CD4-positive, alpha-beta T cell treated with Interleukin-15 for 4 hours (primary cell): ENCODE data around the gene MN1.
A peak's percentile ranks its signal among the peaks of the same experiment; 100 is the strongest.

Experiments
- DNase-seq: peaks from one replicate; pipeline ENCODE4 v3.0.0-alpha.2; 2020; ENCODE audit warnings: low spot score

MN1 gene

DNA sequence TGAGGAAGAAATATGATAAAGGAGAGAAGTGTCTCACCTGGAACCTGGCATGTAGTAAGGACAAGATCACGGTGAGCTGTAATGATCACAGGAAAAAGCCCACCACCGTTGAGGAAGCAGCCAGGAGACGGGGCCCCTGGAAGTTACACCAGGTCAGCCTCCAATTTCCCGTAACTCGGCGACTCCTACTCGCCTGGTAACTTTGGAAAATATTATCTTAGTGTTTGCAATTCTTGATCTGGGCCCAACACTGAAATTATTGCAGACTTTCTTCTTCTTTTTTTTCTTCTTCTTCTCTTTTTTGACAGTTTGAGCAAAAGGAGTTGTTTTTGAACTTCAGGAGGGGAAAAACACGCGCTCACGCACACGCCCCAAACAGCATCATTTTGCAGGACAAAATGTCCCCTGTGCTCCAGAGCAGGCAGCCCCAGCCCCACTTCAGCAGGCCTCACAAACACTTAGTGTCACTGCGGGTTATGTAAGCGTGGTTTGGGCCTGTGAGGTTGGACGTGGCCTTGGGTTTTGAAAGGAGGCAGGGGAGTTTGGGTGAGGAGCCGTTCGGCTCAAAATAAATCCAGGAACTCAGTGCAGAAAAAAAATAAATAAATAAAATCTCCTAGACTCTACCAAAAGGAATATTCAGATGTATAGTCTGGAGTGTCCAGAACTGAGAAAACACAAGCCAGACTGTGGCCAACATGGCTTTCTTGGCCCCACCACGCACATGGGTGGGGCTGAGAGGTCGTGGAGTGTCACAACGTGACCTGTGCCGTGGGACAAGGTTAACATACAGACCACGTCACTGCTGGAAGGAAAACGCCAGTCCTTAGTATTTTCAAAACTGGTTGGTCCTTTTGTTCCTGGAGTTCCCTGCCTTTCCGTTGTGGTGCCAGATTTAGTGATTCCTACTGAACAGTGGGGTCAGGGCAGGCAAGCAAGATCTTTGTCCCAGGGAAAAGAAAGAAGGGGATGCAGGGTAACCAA is 26.3 kb upstream of the MN1 start:
- DNase-seq = no peak

DNA sequence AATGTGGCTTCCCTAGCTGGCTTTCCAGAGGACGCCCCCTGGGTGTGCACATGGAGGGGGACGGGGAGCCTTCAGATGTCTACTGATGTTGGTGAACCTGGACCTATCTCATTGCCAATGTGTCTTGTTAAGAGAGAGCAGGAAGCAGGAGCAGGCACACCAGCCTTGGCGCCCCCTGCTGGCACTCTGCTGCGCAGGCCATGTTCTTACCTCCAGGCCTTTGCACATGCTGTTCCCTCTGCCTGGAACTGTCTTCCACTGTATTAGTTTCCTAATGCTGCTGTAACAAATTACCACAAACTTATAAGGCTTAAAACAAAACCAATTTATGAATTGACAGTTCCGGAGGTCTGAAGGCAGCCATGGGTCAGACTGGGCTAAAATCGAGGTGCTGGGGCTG is 23.6 kb upstream of the MN1 start:
- peak; percentile 6 for DNase-seq

DNA sequence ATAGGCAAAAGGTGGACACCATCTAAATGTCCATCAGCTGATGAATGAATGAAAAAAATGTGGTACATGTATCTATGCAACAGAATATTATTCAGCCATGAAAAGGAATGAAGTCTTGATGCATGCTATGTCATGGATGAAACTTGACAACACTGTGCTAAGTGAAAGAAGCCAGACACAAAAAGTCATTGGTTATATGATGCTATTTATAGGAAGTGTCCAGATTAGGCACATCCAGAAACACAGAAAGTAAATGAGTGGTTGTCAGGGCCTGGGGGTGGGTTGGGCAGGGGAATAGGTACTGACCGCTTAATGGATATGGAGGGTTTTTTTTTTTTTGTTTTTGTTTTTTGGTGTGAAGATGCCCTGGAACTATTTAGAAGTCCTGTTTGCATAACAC is 21.7 kb upstream of the MN1 start:
- DNase-seq = no peak

DNA sequence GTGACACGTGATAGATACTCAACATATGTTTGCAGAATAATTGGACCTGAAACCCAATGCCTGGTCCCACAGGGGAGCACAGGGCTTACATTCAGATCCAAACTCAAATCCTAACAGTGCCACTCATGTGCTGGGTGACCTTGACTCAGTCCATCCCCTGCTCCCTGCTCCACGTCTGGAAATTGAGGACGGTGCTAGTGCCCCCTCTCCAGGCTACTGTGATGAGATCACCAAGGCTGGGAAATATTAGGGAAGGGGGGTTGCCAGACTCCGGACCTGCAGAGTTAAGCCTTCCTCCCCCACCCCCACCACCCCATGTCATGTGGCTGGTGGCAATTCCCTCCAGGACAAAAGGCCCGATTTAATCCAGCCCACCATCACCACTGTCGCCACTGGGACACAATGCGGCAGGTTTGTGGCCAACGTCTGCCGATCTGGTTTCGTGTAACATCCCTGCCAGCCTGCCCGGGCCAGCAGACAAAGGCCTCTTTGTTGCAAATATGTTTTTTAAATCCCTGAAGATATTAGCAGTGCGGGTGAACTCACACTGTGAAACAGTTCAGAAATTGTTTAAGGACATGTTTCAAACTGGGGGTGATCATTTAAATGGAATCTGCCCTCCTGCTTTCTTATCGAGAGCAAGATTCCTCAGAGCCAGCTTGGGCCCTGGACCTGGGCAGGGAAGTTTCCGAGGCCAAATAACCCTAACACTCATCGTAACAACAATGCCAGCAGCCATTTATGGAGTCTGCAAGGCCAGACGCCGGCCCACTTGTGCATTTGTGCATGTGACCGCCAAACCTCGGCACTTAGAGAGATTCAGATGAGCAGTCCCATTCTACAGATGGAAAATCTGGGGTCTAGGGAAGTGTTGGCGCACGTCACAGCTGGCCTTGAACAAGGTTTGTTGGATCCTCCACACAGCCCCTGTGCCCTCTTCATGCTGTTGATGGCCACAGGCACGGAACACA is 19.6 kb upstream of the MN1 start:
- no peak for DNase-seq

DNA sequence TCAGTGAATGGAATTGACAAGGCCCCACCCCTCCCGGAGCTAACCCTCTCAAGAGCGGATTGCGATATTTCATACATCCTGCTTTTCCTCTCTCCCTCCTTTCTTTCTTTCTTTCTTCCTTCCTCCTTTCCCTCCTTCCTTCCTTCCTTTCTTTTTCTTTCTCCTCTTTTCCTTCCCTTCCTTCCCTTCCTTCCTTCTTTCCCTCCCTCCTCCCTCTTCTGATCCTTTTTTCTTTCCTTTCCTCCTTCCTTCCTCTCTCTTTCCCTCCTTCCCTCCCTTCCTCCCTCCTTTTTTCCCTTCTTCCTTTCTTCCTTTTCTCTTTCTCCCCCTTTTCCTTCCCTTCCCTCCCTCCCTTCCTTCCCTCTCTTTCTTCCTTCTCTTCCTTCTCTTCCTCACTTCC is 15.0 kb upstream of the MN1 start:
- DNase-seq = no peak

DNA sequence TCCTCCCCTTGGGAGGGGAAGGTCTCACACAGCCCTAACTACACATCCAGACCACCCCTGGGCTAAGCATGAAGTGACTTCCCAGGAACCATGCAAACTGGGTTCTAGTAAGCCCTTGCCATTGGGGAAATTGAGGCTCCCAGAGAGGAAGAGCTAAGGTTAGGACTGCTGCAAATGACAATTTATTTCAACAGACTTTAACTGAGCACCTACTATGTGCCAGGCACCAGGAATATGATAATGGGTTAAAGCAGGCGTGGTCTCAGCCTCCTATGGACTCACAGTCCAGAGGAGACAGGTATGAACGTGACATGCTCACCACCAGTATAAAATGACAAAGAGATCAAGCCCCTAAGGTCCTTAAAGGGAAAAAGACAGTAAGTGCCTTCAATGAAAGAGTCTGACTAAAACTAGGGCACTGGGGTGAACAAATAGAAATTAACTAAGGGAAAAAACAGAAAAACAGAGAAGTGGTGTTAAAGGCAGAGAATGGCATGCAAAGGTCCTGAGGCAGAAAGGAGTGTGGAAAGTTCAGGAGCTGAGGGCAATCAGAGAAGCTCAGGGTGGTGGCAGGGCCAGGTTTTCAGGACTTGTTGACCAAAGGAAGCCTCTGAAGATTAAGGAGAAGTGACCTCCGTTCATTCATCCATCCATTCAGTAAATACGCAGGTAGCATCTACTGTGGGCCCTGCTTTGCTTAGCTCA is 14.4 kb upstream of the MN1 start:
- no peak for DNase-seq

DNA sequence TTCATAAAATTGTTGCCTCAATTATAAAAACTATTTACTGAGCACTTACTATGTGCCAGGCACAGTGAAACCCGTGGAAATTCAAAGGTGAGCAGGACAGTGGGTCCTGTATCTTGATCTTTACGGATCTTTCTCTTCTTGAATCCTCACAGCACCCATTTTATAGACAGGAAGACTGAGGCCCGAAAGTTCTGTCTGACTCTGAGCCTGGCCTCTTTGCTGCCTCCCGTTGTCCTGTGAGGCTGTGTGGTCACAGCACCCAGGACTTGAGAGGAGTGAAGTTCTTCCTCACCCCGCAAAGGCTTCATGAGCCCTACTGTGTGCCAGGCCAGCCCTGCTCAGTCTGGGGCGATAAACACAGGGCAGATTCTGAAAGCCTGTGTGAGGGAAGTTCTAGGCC is 13.4 kb upstream of the MN1 start:
- no peak for DNase-seq

DNA sequence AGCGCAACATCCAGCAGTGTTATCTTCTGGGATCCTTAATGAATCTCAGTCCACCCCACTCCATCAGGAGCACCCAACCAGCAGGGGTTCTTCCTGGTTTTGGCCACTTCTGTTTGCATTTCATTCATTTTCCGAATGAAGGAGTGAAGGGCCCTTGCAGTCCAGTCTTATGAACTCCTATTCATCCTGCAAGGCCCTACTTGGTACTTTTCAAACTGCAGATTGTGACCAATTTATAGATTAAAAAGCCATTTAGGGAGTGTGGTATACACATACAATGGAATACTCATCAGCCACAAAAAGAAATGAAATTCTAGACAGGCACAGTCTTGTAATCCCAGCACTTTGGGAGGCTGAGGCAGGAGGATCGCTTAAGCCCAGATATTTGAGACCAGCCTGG is 10.2 kb upstream of the MN1 start:
- no peak for DNase-seq

DNA sequence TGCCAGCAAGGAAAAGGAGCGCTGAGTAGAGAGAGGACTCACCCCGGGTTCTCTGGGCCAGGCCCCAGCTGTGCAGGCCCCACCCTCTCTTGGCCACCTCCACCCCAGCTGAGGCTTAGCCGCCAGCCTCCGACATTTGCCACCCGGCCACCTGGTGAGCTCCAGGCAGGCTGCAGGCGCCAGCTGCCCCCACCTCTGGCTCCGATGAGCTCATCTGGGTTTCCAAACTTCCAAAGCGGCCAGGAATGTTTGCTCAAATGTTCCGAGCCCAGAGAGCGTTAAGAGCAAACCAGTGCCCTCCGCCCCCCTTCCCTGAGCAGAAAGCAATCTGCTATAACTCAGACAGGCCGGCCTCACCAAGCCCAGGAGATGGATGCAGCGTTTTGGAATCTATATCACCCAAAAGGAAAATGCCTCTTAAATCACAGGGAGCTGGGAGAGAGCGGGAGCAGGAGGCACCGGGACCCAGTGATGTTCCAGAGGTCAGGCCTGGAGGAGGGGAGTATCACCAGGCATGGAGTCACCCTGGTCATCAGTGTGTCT is 9.1 kb upstream of the MN1 start:
- no peak for DNase-seq

DNA sequence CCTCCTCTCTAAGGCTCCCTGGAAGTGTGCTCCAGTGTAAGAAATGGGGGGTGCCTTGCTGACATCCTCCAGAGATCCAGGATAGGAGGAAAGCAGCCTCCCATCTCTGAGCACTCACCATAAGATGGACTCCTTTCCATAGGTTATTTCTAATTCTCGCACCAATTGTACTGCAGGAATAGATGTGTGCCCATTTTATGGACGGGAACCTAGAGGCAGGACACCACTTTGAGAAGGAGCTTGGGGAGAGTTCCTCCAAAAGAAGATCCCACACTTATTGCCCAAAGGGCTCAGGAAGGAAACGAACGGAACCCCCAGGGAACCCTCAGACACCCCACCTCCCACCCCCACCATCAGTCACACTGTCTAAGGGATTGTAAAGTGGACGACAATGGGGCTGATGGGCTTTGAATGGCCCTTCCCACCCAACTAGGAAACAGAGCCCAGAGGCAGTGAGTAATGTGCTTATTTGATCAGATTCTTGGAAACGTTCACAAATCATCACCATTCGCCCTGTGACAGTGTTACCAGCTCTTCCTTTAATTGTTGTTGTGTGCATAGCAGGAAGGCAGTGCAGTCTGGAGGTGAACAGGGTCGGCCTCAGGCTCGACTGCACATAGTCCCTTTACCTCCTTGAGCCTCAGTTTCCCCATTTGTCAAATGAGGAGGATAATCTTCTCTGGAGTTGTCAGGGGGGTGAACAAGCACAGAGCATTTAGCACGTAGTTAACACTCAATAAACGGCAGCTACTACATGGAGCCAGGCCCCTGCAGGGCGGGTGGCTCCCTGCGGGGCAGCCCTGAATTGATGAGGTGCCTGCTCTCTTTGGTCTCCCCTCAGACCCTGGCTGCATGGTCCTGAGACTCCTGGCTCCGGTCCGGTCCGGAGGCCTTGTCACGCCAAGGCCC is 8.4 kb upstream of the MN1 start:
- DNase-seq = no peak

DNA sequence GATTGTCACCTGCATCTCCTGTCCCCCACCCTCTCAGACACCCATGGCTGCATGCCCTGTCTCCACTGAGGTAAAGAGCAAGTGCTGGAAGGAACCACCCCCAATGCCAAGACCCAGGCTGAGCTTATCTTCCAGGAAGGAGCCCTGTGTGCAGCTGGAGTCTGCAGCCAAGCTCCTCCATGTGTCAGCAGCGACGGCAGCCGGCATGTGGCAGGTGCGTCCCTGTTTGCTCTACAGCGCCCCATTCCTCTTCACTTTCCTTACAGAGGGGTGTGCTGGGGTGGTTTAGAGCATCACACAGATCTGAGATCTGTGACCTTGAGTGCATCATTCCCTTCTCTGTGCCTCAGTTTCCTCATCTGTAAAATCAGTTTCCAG is 7.7 kb upstream of the MN1 start:
- no peak for DNase-seq

DNA sequence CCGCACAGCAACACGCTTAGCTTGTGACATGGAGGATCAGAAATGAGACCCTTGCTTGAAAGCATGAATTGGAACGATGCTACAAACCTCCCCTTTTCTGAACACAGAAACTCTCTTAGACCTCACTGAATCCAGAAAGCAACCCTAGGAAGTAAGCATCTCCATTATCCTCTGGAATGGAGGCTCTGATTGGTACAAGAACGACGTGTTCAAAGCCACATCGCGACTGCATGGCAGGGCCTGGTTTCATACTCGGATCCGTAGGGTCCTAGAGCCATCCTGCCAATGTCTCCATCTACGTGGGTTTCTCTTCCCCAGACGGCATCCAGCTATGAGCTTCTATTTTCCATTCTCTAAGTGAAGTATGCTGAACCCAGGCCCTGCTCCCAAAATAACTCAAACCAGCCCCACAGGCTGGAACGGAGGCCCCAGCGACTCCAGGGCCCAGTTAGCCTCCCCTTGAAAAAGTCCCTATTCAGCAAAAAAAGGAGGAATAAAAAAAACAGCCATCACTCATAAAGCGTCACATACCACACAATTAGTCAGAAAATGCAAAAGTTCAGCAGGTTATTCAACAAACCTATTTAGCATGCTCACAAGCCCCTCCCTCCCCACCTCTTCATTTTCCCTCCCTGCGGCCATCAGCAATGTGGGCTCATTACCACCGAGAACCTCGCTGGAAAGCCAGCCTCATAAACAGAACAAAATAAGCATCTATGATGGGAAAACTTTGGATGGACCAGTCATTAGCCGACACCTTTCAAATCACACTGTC is 7.1 kb upstream of the MN1 start:
- DNase-seq = no peak

DNA sequence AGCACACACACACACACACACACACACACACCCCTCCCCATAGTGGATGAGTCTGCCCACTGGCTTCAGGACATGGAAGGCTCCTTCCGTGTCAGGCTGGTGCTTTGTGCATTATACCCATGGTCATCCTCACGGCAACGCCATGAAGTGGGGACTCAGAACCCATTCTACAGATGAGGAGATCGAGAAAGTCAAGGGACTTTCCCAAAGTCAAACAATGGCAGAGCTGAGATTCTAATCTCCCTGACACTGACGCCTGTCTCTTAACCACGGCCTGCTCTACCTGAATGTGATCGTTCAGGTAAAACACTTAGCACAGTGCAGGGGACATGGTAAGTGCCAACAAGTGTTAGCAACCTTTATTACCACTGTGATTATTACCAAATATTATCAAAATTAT is 4.3 kb upstream of the MN1 start:
- DNase-seq = no peak

DNA sequence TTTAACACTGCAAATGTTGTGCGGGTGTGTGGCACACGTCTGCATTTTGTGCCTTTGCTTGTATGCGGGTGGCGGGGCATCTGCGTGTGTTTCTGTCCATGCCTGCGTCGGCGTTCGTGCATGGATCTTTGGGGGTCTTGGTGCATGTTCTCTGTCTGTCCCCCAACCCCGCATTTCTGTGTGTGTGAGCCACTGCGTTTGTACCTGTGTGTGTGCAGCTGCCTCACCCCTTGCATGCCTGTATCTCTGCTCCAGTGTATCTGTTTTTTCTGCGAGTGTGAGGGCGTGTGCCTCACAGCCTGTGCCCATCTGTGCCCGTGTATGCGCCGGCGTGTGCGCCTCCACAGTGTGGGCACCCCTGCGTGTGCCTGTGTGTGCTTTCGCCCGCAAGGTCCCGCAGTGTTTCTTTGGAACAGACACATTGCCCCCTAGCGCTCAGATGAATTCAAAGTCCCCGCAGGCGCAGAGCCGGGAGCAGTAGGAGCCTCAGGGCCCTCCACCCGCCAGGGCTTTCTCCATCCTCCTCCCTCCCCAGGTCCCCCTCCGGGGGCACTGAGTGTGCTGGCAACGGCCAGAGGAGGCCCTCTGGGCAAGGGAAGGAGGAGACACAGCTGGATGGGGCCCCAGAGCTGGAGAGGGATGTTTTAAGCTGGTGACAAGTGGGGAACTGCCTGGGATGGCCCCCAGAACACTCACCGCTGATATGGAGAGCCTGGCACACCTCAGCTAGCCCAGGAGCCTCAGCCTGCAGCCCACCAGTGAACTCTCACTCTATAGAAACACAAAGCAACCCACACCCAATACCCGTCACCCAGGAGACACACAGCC is 3.1 kb upstream of the MN1 start:
- DNase-seq = peak; percentile 52

DNA sequence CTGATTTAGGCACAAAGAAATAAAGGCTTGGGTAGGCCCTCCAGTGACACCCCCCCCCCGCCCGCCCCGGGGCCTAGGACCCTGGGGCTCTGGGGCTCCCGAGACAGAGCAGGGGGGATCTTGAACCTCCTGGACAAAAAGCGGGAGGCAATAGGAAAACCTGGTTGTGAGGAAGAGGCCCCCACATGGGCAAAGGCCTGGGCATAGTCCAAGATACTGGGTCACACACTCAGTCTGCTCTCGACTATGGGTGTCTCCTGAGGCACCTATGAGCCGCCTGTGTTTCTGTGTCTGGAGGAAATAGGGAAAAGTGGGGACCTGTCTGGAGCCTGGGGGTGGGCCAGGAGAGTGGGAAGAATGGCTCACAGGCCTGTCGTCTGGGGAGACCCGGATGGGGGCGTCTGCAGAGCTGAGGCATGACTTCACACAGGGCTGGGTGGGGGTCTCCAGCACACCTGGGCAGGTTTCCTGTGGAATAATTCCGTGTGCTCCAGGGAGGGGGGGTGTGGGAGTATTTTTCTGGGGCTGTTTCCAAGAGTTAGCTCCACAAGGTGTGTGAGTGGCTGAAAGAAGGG is 2.4 kb upstream of the MN1 start:
- DNase-seq = no peak

DNA sequence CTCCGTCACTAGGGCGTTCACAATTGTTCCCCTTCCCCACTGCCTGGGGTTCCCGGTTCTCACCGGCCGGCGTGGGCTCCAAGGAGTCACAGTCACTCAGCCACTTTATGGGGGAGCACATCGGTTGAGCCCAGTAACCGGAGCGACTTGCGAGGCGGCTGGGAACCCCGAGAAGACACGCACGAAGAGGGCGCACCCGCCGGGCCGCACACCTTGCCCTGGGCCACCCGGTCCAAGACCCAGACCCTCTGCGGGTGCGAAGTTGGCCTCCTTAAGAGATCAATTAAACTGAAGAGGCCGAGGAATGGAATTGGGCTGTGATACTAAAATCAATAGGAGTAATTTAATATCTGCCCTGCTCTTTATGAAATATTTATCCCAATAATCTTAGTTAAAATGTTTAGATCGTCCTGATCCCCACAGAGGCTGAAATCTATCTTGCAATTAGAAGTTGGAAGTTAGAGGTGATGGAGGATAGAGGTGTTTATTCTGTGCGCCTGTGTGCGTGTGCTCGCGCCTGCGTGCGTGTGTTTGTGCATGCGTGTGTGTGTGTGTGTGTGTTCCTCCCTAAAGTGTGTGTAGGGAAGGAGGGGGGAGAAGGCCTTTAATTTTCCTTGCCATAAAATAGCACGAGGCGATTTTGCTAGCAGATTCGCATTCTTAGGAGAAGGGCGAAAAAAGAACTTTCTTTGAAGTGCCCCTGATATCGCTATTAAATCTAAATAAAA is 954 bp upstream of the MN1 start:
- no peak for DNase-seq

DNA sequence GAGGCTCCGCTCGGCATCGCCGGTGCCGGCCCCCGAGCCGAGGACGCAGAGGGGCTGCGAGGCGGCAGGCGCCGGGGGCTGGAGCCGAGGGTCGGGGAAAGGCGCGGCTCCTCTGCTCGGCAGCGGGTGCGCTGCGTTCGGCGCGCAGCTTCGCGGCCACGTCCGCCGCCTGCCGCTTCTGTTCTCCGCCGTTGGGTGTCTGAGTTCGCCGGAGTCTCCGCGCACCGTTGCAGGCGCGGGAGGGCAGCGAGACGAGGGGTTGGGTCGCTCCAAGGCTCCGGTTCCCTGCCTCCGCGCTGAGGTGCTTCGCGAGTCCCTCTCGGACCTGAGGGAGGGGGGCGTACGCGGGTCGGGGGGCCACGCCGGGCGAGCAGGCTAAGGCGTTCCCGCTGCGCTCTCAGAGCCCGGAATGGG is 347 bp downstream of the MN1 start:
- peak; percentile 15 for DNase-seq
